Transverse colon (tissue), 4 donors: ENCODE data around the gene TARDBP. TPM values are rescaled to one million over a fixed set of nuclear protein-coding genes. Genes with fewer than 3 reads are reported as not detected.

ENCODE experiments used
- DNase-seq: peaks from one replicate; pipeline ENCODE4 v3.0.0-alpha.2; 2019
- H3K27ac ChIP-seq, 4 donors: fragments of 200-600 bp; sonication (generic); 2 replicates each; pipeline ENCODE4 v1.5.1; 2016 to 2018; ENCODE audit warnings: inconsistent platforms in 4 of 4
- H3K27me3 ChIP-seq: fragments of 200-600 bp; sonication (generic); 2 replicates; pipeline ENCODE4 v1.5.1; 2017; ENCODE audit warnings: inconsistent platforms
- H3K36me3 ChIP-seq, 4 donors: fragments of 200-600 bp; sonication (generic); 2 replicates each; pipeline ENCODE4 v1.5.1; 2017 to 2019; ENCODE audit warnings: inconsistent platforms in 4 of 4
- H3K4me1 ChIP-seq, 4 donors: fragments of 200-600 bp; sonication (generic); 2 replicates each; pipeline ENCODE4 v1.5.1; 2017 to 2020; ENCODE audit warnings: inconsistent platforms in 4 of 4
- H3K4me3 ChIP-seq, 4 donors: fragments of 200-600 bp; sonication (generic); 1 replicate in 1 of 4; 2 replicates in 3 of 4; pipeline versions ENCODE4 v1.5.1 to v1.6.1; 2017 to 2019; ENCODE audit warnings: inconsistent platforms in 4 of 4
- H3K9me3 ChIP-seq, 2 donors: fragments of 200-600 bp; sonication (generic); 2 replicates each; pipeline ENCODE4 v1.5.1; 2017 to 2019; ENCODE audit warnings: inconsistent platforms in 2 of 2
- CTCF ChIP-seq, 5 experiments: fragments of 200-600 bp in 3 of 5; fragments of 450-650 bp in 2 of 5; sonication (generic) in 3 of 5; IDR thresholded peaks; 1 replicate in 2 of 5; 2 replicates in 3 of 5; pipeline ENCODE4 v1.5.1; 2016 to 2017; ENCODE audit warnings: antibody characterized with exemption in 5 of 5, inconsistent platforms in 3 of 5, mild to moderate bottlenecking in 2 of 5, moderate library complexity in 1 of 5
- EP300 ChIP-seq: sonication (generic); formaldehyde crosslinking; IDR thresholded peaks from one replicate; pipeline ENCODE4 v1.6.1; 2017; ENCODE audit warnings: antibody characterized with exemption, low read depth
- POLR2A ChIP-seq: fragments of 450-650 bp; IDR thresholded peaks from one replicate; pipeline ENCODE4 v1.6.1; 2016; ENCODE audit warnings: antibody characterized with exemption, mild to moderate bottlenecking, moderate library complexity
- POLR2AphosphoS5 ChIP-seq, 3 donors: sonication (generic); formaldehyde crosslinking; IDR thresholded peaks; one replicate each; pipeline ENCODE4 v1.6.1; 2016; ENCODE audit warnings: antibody characterized with exemption in 3 of 3
- WGBS, 2 donors: methylation state at CpG; one replicate each; pipeline ENCODE4 v1.1.5; 2018; ENCODE audit warnings: low coverage in 1 of 2; 5-methylcytosine and 5-hydroxymethylcytosine counted together
- in situ Hi-C, 4 donors: fragments of 200-750 bp; cut with MboI; loops; one replicate each; pipeline versions ENCODE4 v1.15.0 to v1.15.1; 2017; ENCODE audit warnings: low sequenced_read_pairs in 3 of 4, low pct_ligation_motif_present in 1 of 4, low pct_unique_long_range_greater_than_20kb in 1 of 4
- intact Hi-C: fragments of 100-400 bp; cut with DNase I; formaldehyde crosslinking; loops from one replicate; pipeline ENCODE4 v1.15.1; 2023; ENCODE audit warnings: low total_unique reads
- total RNA-seq, 4 donors: library from RNA; depleted of rRNA; stranded (reverse); fragments of >200 nt; gene quantifications; one replicate each; pipeline ENCODE4 v1.1.0, GENCODE V29; 2016

TARDBP gene
- total RNA-seq, 4 donors from 2014 or later, result 112 to 278 (median 190) TPM

DNA sequence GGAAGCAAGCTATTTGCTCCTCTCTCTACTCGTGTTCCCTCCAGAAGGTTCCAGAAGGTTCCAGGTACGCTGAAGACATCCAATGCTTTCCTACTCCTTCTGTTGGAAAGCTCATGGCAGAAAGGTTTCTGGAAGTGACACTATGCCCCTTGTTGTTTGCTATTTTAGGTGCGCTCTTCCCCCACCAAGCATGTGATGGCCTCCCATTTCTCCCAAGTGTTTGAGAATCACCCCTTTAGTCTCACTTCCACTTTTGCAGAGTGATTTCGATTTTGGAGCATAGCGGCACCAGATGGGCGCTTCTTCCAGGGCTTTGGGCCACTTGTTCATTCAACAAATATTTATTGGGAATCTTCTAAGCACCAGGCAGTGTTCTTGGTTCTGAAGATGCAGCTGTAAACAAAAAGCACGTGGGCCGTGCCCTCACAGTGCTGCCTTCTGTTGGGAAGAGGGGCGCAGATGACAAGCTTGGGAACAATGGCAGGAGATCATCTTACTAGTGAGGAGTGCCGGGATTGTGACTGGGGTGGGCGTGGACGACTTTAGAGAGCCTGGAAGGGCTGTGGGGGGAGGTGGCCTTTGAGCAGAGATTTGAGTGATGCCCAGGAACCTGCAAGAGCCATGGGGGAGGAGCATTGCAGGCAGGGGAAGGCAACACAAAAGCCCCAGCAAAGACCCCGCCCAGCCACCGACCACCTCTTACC is 43.0 kb upstream of the TARDBP start:
- intact Hi-C loops (no loop called here), in situ Hi-C loops (no loop called here)
- peaks cover 0 to 29% (median 3%) of the 10 kb centered on the region in 4 donors for H3K4me1 ChIP-seq
- 69 to 90% methylated on average over 2 to 14 of the region's 14 CpGs for WGBS, 2 donors
- DNase-seq, result no peak
- TF ChIP-seq POLR2A (no peak), EP300 (no peak), CTCF (IDR thresholded peaks at IDR 0.05) (no peak), POLR2AphosphoS5 (IDR thresholded peaks at IDR 0.05) (no peak)
- no peaks in the 10 kb centered on the region for H3K36me3 ChIP-seq
- H3K27ac ChIP-seq, result no peak overlapping the region
- H3K9me3 ChIP-seq, result no peaks in the 10 kb centered on the region
- no peak overlapping the region for H3K4me3 ChIP-seq
- H3K27me3 ChIP-seq, result no peaks in the 10 kb centered on the region

DNA sequence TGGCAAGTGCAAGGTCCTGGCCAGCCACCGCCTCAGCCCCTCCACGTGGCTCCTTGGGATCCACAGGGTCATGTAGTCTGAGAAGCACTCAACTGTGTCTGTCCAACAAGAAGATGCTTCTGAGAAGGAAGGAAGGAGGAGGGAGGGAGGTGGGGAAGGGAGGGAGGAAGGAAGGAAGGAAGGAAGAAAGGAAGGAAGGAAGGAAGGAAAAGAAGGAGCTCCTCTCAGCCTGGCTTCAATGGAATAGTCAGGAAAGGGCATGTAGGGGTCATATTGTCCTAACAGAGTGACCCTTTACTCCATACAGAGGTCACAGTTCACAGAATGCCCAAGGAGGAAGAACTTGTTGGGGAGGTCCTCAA is 42.5 kb upstream of the TARDBP start:
- no peak overlapping the region for H3K27ac ChIP-seq
- H3K4me3 ChIP-seq, result no peak overlapping the region
- no peaks in the 10 kb centered on the region for H3K27me3 ChIP-seq
- no peaks in the 10 kb centered on the region for H3K36me3 ChIP-seq
- DNase-seq, result no peak
- peaks cover 0 to 29% (median 3%) of the 10 kb centered on the region in 4 donors for H3K4me1 ChIP-seq
- no peaks in the 10 kb centered on the region for H3K9me3 ChIP-seq
- intact Hi-C loops, result no loop called here
- in situ Hi-C loops, result no loop called here
- no peak for TF ChIP-seq POLR2AphosphoS5 (IDR thresholded peaks at IDR 0.05)
- TF ChIP-seq EP300, result no peak
- no peak for TF ChIP-seq POLR2A
- TF ChIP-seq CTCF (IDR thresholded peaks at IDR 0.05), result no peak
- WGBS, 2 donors, result 57% methylated on average over 2 of the region's 2 CpGs; no CpG with 5 or more reads in 1 of the 2 donors

- Histone ChIP-seq H3K9me3 (no peaks in the 10 kb centered on the region), H3K4me1 (peaks cover under 1 to 22% (median 4%) of the 10 kb centered on the region in 4 donors), H3K27ac (no peak overlapping the region), H3K36me3 (no peaks in the 10 kb centered on the region), H3K27me3 (no peaks in the 10 kb centered on the region), H3K4me3 (no peak overlapping the region)
- 48% methylated on average over 3 of the region's 10 CpGs; no CpG with 5 or more reads in 1 of the 2 donors for WGBS, 2 donors
- intact Hi-C loops (no loop called here), in situ Hi-C loops (no loop called here)
- no peak for DNase-seq
- no peak for TF ChIP-seq POLR2AphosphoS5 (IDR thresholded peaks at IDR 0.05)
These were observed 38.9 kb upstream of the TARDBP start for GRCh38 chr1:10973552-10973951.

DNA sequence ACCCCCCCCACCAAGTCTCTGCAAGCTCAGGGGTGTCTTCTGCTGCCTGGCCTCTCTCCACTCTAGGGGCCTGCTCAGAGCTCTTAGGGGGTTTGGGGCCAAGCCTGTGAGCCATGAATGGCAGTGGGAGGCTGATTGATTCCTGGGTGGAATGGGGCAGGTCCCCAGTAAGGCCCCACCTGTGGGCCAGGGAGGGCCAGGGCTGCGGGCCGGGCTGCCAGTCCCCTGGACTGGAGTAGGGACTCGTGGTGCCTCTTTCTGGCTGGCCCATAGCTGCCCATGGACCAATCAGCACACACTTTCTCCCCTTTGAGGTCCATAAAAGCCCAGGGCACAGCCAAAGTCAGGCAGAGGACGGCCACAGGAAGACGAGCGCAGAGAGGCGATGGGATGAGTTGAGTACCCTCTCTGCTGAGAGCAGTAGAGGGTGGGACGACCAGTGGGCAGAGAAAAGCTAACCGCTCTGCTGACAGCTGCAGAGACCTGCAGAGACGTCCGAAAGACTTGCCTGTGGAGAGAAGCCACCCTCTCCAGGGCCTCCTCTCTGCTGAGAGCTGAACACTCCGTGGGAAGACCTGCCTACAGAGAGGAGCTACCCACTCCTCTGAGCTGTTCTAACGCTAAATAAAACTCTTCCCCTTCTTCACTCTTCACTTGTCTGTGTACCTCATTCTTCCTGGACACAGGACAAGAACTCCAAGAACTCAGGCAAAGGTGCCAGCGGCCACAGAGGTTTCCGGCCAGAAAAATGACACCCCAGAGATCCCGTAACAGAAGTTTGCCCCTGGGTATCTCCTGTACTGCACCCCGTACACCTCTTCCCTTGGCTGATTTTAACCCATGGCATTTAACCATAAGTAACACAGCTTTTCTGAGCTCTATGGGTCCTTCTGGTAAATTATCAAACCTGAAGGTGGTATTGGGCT is 38.2 kb upstream of the TARDBP start:
- intact Hi-C loops (no loop called here), in situ Hi-C loops (no loop called here)
- H3K9me3 ChIP-seq, result no peaks in the 10 kb centered on the region
- H3K4me3 ChIP-seq, result no peak overlapping the region
- H3K4me1 ChIP-seq, result peaks cover under 1 to 20% (median 4%) of the 10 kb centered on the region in 4 donors
- TF ChIP-seq POLR2AphosphoS5 (IDR thresholded peaks at IDR 0.05), result no peak
- TF ChIP-seq CTCF (IDR thresholded peaks at IDR 0.05), result no peak
- no peak for TF ChIP-seq EP300
- no peak for TF ChIP-seq POLR2A
- 86 to 100% methylated on average over 5 to 17 of the region's 17 CpGs for WGBS, 2 donors
- no peak overlapping the region for H3K27ac ChIP-seq
- no peaks in the 10 kb centered on the region for H3K36me3 ChIP-seq
- no peak for DNase-seq
- no peaks in the 10 kb centered on the region for H3K27me3 ChIP-seq
